Measurements from ENCODE around the gene SUB1.
"Not testable (repeated sequence)": the region's sequence is repeated elsewhere in the genome, so short reads cannot be mapped to it uniquely, and the experiment has no call there.

SUB1 gene

DNA sequence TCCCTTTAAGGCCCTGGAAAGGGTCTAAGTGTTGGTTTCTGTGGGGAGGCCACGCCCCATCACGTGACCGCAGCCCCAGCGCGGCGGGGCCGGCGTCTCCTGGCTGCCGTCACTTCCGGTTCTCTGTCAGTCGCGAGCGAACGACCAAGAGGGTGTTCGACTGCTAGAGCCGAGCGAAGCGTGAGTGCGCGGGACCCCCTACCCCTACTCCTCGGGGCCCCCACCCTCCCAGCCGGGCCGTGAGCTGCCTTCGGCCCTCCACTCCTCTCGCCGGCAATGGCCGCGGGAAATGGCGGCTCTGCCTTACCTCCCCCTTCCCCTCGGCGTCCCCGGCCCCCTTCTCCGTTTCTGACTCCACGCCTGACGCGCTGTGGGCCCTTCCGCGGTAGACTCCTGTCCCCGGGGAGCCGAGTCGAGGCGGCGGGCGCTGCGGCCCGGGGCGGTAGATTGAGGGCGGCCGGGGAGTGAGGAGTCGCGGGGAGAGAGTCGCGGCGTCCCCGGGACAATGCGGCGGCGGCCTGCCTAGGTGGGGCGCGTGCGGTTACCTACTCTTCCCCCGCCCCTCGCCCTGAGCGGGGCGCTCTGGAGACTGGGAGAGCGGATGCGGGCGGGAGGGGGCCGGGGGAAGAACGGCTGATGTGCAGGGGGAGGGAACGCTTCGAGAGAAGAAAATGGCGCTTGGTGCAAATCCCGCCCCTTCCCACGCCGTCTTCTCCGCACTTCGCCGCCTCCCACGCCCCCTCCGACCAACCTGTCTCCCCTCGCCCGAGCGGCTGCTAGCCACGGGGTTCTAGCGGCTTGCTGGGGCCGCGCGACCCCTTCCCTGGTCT lies at the start of gene SUB1:
SUB1 (plus strand) TSS at position 112 of the 830 bp plus-strand sequence. CDS start 2,956 bp downstream, outside the sequence.
- DNase-seq (ENCODE audit: low read depth in 2 of 2, low spot score in 1 of 2), result peak; percentile 86 to 90

DNA sequence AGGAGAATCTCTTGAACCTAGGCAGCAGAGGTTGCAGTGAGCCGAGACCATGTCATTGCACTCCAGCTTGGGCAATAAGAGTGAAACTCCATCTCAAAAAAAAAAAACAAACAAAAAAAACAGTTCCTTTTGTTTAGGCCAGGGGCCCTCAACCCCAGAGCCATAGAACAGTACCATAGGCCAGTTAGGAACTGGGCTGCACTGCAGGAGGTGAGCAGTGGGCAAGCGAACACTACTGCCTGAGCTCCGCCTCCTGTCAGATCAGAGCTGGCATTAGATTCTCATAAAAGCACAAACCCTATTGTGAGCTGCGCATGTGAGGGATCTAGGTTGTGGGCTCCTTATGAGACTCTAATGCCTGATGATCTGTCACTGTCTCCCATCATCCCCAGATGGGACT lies 49.1 kb upstream of the SUB1 start:
- no peak for DNase-seq (ENCODE audit: low read depth in 2 of 2, low spot score in 1 of 2)

DNA sequence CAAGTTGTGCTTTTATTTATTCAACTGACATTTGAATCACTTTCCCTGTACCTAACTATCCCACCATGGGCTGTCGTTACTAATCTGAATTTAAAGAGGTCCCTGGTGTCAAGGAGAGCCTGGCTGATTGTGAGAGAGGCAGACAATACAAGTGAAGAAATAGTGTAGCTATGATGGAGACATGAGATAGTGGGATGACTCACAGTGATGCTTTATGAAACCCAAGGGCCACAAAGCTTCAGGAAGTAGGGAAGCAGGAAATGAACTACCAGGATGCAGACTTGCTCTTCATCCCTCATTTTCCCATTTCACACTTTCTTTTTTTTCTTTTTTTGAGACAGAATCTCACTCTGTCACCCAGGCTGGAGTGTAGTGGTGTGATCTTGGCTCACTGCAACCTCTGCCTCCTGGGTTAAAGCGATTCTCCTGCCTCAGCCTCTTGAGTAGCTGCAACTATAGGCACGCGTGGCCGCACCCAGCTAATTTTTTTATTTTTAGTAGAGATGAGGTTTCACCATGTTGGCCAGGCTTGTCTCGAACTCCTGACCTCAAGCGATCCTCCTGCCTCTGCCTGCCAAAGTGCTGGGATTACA lies 47.8 kb upstream of the SUB1 start:
- not testable (repeated sequence) for DNase-seq (ENCODE audit: low read depth in 2 of 2, low spot score in 1 of 2)

DNA sequence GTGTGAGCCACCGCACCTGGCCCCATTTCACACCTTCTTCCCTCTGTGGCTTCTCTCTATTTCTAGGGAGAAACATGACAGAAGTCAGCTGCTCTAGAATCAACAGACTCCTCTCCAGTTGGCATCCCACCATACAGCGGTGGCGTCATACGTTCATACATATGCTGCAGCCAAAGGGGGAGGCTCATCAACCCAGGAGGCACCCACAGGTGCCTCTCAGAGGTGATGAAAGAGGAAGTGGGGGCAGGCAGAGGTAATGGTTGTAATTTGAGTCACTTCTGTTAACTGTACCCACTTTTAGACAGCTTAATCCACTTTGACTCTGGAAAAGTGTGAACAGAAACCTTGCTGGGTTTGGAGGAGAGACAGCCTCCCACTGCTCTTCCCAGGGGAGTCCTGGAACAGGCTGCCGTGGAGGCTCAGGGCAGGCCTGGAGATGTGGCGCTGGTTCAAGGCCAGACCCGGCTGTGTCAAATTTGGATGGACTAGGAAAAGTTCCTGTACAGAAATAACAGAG lies 47.3 kb upstream of the SUB1 start:
- DNase-seq (ENCODE audit: low read depth in 2 of 2, low spot score in 1 of 2), result no peak

DNA sequence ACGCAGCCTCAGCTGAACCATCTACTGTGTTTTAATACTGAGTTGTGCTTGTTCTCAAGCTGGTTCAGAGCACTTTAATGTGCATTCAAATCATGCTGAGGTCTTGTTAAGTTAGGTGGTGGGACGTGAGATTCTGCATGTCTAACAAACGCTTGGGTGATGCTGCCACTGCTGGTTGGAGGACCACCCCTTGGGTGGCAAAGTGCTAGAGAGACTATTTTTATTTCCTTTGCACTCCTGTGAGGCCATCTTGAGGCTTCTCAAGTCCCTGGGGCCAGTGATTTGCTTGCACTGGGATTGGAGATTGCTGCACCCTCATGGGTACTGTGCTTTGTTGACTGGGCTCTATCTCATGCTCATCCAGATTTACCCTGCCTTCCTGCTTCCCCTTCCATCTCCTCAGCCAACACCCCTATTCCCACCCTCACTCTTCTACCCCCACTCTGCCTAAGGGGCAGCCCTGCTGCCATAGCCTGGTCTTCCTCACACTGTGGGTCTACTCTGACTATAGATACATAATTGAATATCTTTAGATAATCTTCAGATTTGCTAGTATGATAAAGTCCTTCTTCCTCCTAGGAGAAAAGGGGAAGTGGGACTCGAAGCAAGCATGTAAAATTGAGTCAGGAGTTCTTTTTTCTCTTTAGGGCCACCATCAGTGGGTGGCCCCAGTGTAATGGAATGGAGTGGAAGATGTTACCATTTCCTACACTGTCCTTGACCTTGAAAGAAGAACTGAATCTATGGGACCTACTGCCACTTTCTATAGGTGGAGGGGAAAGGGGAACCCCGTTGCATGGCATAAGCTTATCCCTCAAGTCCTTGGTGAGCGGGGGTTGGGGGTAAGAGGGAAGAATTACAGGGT lies 45.1 kb upstream of the SUB1 start:
- no peak for DNase-seq (ENCODE audit: low read depth in 2 of 2, low spot score in 1 of 2)

DNA sequence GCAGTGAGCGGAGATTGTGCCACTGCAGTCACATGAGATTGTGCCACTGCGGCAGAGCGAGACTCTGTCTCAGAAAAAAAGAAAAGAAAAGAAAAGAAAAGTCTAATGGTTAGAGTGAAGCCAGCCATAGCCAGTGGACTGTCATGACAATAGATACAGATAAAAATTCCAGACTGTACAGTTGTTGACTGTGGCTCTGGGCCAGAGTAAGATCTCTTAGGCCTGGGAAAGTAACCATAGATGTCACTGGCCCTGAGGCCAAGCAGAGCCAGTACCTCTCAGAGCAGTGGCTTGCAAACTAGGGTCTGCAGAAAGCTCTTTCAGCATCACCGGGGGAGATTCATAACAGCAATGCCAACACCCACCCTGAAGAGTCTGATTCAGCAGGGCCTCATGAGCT lies 44.1 kb upstream of the SUB1 start:
- no peak for DNase-seq (ENCODE audit: low read depth in 2 of 2, low spot score in 1 of 2)

DNA sequence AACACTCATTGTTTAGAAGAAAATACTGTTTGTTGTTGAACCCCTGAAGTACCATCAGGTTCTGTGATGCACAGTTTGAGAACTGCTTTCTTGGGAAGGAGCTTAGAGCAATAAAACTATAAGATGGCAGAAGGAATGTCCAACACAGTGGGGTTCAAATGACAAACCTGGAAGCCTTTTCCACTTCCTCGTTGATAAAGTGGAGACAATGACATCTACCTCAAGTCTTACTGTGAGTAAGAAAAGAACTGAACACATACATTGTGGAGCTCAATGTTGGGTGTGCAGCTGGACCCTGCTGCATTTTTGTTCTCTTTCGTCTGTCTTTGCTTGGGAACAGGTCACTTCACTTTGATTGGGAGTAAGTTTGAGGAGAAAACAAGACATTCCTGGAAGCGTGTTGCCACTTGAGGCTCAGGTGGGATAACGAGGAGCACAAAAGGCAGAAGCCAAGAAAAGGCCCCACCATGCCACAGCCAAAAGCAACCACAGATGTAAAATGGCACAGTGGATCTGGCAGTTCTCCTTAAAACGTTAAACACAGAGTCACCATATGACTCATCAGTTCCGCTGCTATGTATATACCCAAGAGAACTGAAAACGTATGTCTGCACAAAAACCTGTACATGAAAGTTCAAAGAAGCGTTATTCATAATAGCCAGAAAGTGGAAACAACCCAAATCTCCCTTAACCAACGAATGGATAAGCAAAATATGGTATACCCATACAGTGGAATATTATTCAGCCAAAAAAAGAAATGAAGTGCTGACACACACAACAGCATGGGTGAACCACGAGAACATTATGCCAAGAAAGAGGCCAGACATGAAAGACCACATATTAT lies 42.9 kb upstream of the SUB1 start:
- no peak for DNase-seq (ENCODE audit: low read depth in 2 of 2, low spot score in 1 of 2)

DNA sequence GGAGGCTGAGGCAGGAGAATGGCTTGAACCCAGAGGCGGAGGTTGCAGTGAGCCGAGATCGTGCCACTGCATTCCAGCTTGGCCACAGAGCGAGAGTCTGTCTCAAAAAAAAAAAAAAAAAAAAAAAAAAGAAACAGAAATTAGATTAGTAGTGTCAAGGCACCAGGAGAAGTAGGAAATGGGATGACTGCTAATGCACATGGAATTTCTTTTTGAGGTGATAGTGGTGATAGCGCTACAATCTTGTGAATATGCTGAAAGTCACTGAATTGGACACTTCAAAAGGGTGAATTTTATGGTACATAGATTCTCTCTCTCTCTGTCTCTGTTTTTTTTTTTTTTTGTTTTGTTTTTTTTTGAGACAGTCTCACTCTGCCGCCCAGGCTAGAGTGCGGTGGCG lies 42.1 kb upstream of the SUB1 start:
- no peak for DNase-seq (ENCODE audit: low read depth in 2 of 2, low spot score in 1 of 2)

DNA sequence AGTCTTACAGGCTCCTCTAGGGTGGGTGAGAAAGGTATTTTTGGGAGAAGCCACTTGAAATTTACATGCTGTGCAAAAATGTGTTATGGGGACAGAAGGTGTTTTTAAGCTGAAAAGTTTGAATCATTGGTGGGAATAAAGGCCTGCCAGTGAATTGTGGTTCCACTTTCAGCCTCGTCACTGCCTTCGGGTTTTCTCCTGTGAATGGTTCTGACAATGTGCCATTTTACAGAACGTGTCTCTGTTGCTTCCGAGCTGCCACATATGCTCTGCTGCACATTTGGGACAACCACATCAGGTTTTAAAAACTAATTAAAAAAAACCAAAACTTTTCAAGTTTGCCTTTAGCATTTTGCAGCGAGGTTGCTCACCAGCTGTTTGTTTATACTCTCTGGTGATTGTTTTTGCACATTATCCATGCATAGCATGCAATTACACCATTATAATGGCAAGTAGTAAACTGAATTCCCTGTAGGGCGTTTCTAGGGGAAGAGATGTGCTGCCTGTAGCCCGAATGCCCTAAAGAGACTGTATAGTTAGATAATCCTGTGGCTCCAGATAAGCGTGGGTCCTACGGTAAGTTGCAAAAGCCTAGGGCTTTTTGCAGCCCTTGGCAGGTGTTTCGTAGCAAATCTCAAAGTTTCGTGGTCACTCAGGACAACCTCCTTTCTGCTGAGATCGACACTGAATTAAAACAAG lies 40.1 kb upstream of the SUB1 start:
- DNase-seq (ENCODE audit: low read depth in 2 of 2, low spot score in 1 of 2), result no peak

DNA sequence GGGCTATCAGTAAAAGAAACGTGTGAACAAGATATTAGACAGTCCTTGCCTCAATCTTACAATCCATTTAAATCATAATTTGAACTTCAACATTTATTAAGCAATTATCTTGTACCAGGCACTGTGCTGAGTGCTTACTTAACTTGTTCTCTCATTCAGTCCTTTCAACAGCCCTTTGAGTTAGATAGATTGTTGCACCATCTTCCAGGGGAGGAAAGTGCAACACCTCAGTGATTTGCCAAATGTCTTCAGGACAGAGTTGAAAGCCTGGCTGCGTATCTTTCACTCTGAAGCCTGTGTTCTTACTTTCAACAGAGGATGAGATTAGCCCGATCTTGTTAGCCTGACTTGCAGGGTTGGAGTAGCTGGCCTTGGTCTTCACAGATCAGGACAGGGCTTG lies 34.2 kb upstream of the SUB1 start:
- DNase-seq (ENCODE audit: low read depth in 2 of 2, low spot score in 1 of 2), result no peak

DNA sequence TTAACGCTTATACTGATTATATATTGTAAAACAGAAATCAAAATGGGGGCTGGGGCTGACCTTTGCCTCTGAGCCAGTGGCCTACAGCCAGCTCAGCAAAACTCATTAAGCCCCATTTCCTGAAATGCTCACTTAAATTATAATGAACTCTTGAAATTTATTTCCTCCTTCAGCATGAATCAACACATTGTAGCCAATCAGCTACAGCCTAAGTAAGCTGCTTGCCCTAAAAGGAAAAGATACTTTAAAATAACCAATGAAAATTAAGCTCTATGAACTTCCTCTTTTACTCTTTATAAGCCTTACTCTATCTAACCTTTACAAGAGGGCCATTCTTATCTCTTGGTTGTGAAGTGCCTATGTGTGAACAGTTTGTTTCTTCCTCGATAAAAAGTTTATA lies 33.5 kb upstream of the SUB1 start:
- no peak for DNase-seq (ENCODE audit: low read depth in 2 of 2, low spot score in 1 of 2)

DNA sequence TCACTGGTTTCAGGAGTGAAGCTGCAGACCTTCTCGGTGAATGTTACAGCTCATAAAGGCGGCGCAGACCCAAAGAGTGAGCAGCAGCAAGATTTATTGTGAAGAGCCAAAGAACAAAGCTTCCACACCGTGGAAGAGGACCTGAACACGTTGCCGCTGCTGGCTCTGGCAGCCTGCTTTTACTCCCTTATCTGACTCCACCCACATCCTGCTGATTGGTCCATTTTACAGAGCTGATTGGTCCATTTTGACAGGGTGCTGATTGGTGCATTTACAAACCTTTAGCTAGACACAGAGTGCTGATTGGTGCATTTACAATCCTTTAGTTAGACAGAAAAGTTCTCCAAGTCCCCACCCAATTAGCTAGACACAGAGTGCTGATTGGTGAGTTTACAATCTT lies 32.9 kb upstream of the SUB1 start:
- not testable (repeated sequence) for DNase-seq (ENCODE audit: low read depth in 2 of 2, low spot score in 1 of 2)

DNA sequence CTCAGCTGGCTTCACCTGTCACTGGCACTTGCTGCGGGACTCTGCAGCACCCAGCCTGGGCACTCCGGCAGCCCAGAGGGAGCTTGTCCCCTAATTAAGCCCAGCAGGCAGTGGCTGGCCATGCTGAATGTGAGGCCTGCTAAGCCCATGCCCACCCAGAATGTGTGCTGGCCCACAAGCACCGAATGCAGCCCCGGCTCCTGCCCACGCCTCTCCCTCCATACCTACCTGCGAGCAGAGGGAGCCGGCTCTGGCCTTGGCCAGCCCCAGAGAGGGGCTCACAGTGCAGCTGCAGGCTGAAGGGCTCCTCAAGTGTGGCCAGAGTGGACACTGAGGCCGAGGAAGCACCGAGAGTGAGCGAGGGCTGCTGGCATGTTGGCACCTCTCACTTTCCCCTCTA lies 32.4 kb upstream of the SUB1 start:
- DNase-seq (ENCODE audit: low read depth in 2 of 2, low spot score in 1 of 2), result no peak

DNA sequence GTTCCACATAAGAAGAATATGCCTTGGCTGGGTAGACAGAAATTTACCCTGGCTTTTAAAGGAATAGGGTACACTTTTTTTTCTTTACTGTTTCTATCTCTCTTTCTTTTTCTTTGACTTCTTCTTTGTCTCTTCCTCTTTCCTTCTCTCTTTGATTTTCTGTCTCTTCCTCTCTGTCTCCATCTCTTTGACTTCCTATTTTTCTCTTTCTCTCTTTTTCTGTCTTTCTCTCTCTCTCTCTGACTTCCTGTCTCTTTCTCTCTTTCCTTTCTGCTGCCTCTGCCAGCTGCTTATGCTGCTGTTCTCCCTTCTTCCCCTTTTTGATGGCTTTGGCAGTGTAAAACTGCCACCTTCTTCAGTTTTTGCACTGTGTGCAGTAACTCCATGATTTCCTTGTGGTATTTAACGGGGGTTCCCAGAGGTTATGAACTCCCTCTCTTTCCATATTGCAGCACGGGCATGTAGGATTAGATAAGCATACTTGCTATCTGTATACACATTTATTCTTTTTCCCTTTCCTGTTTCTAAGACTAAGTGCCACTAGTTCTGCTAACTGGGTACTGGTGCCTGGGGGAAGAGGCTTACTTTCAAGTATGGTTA lies 31.1 kb upstream of the SUB1 start:
- DNase-seq (ENCODE audit: low read depth in 2 of 2, low spot score in 1 of 2), result not testable (repeated sequence)

DNA sequence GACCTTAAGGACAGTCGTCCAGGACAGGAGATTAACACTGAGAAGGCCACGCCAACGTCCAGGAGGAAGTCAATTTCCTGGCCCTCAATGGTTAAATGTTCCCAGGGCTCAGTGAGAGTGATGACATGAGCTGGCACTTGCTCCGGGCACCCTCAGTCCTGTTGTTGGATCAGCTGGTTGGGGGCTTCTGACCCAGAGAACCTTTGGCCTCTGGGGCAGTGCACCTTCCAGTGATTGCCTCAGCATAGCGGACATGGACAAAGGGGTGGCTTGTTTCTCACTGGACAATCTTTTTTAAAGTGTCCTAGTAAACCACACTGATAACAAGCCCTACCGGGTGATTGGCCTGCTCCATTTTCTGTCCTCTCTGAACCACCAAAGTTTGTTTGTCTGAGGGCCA lies 28.8 kb upstream of the SUB1 start:
- not testable (repeated sequence) for DNase-seq (ENCODE audit: low read depth in 2 of 2, low spot score in 1 of 2)

DNA sequence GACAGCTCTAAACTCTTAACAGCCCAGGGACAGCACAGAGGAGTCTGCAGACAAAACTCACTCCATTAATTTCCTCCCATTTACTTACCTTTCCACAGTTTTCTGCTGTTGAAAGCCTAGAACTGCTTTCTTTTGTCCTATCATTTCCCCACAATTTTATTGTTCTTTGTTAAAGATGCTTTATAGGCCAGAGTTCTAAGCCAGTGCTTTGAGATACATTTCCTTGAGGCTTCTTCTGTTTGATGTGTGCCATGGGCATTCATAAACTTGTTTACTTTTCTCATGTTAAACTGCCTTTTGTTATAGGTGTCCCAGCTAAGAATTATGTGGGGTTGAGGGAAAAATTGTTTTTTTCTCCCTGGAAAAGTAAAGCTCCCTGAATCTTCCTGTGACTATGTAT lies 25.9 kb upstream of the SUB1 start:
- no peak for DNase-seq (ENCODE audit: low read depth in 2 of 2, low spot score in 1 of 2)

DNA sequence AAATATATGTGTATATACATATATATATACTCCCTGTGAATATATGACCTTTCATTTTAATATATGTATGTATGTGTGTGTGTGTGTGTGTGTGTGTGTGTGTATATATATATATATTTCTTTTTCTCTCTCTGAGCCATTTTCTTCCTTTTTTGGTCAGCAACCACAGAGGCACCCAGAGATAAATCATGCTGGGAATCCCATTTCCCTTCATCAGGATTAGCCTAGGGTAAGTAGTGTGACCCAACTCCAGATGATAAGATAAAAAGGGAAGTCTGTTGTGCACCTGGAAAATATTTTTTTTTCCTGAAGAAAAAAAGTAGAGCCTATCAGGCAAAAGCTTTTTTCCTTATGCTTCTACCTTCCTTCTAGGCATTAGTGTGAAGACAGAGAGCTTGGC lies 25.4 kb upstream of the SUB1 start:
- DNase-seq (ENCODE audit: low read depth in 2 of 2, low spot score in 1 of 2), result no peak

DNA sequence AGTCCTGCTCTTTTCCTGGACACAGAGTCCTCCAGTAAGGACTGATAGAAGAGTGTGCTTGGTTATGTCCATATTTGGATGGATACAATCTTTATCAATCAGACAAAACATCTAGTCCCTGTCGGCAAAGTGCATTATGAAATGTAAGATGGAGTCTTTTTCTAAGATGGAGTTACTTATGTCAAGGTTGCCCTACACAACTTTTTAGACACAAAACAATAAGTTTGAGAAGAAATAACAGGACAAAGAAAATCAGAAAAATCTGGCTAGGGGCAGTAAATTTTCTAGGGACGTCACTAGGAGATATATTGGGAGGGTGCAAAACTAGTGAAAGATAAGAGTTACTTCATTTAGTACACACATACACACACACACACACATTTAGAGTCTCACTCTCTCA lies 23.3 kb upstream of the SUB1 start:
- no peak for DNase-seq (ENCODE audit: low read depth in 2 of 2, low spot score in 1 of 2)

DNA sequence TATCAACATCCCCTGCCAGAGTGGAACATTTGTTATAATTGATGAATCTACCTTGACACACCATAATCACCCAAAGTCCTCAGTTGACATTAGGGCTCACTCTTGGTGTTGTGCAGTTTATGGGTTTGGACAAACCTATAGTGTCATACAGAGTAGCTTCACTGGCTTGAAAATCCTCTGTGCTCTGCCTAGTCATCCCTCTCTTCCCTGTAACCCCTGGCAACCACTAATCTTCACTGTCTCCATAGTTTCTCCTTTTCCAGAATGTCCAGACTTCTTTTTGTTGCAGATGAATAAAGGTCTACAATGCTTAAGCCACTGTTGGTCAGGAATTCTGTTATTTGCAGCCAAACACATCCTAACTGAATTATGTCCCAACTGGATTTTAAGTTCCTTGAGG lies 22.5 kb upstream of the SUB1 start:
- no peak for DNase-seq (ENCODE audit: low read depth in 2 of 2, low spot score in 1 of 2)

DNA sequence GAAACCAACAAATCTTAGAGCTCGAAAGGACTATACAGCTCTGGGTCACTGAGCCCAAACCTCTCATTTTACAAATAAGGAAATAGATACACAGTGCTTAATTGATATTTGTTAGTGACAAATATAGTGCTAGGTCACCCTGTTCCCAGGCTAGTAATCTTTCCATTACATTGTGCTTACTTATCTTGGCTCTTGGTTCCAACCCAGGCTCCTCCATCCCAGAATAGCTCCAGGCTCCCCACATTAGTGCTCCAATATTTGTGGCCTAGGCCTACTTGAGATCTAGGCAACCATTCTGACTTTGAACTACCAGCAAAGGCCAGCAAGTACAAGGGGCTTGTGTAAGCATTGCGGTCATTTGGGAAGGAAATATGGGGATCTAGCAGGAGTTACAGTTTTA lies 21.7 kb upstream of the SUB1 start:
- no peak for DNase-seq (ENCODE audit: low read depth in 2 of 2, low spot score in 1 of 2)

All from stimulated activated CD8-positive, alpha-beta memory T cell treated with anti-CD3 and anti-CD28 coated beads, Interleukin-4, amount 100 ng/mL, for 1 hour (primary cell).